Activated CD8-positive, alpha-beta memory T cell treated with anti-CD3 and anti-CD28 coated beads, Interleukin-2, amount 10 ng/mL, durations not matched to agents 7 days and 5 days (primary cell): Measurements from ENCODE around the gene AHI1. TPM values are rescaled to one million over a fixed set of nuclear protein-coding genes. Genes with fewer than 3 reads are reported as not detected.
A peak's percentile ranks its signal among the peaks of the same experiment; 100 is the strongest.
"Not testable (repeated sequence)": the region's sequence is repeated elsewhere in the genome, so short reads cannot be mapped to it uniquely, and the experiment has no call there.

ENCODE experiments used
- ATAC-seq: fragments of 150-1000 bp; cut with Tn5 transposase; one replicate; pipeline ENCODE4 v1.10.0; 2021; ENCODE audit warnings: moderate library complexity
- CTCF ChIA-PET: fragments of 350-600 bp; sonication (Branson Sonifier 250); formaldehyde crosslinking; loops from one replicate; lab custom pipeline; 2021; ENCODE audit warnings: antibody characterized with exemption; lab: Charles Lee
- DNase-seq: peaks from one replicate; pipeline ENCODE4 v3.0.0-alpha.2; 2020
- H3K27ac Mint-ChIP-seq: one replicate; pipeline ENCODE4 v1.8.0; 2021; ENCODE audit warnings: mild to moderate bottlenecking, mixed read lengths
- H3K27me3 Mint-ChIP-seq: one replicate; pipeline ENCODE4 v1.8.0; 2021; ENCODE audit warnings: mixed read lengths
- H3K36me3 Mint-ChIP-seq: one replicate; pipeline ENCODE4 v1.8.0; 2021; ENCODE audit warnings: mild to moderate bottlenecking, mixed read lengths
- H3K4me1 Mint-ChIP-seq: one replicate; pipeline ENCODE4 v1.8.0; 2021; ENCODE audit warnings: mixed read lengths
- H3K4me3 Mint-ChIP-seq: one replicate; pipeline ENCODE4 v1.8.0; 2021; ENCODE audit warnings: mild to moderate bottlenecking, moderate library complexity, mixed read lengths
- H3K9me3 Mint-ChIP-seq: one replicate; pipeline ENCODE4 v1.8.0; 2022; ENCODE audit warnings: low read depth, mixed read lengths
- total RNA-seq, 2 experiments: library from RNA; stranded (reverse); gene quantifications; one replicate each; pipeline ENCODE4 v1.2.3, GENCODE V29; 2021

Gene AHI1
- total RNA-seq, 2 experiments from 2014 or later = 29.8 to 88.0 TPM

DNA sequence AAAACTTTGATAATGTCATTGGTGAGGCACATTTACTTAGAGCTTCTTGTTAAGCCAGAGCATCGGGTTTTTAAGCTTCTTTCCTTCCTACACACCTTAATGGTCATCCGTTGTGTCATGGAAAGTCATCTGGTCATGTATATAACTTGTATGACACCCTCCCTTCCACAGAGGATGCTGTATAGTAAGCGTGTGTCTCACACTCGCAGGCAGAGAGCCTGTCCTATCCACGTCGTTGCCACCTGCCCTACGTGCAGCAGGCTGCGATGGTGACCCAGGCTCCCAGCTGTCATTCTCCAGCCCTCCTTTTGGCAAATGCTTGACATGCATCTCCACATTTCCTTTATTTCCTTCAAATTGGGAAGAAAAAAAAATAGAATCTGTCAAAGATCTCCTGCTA lies 230.9 kb downstream of the AHI1 start:
- CTCF ChIA-PET = no interaction called here
- DNase-seq (no peak), ATAC-seq (no peak)
- Mint-ChIP-seq H3K27me3 (no peaks in the 10 kb centered on the region), H3K4me3 (no peak overlapping the region), H3K36me3 (no peaks in the 10 kb centered on the region), H3K4me1 (no peaks in the 10 kb centered on the region), H3K9me3 (no peaks in the 10 kb centered on the region), H3K27ac (no peak overlapping the region)

DNA sequence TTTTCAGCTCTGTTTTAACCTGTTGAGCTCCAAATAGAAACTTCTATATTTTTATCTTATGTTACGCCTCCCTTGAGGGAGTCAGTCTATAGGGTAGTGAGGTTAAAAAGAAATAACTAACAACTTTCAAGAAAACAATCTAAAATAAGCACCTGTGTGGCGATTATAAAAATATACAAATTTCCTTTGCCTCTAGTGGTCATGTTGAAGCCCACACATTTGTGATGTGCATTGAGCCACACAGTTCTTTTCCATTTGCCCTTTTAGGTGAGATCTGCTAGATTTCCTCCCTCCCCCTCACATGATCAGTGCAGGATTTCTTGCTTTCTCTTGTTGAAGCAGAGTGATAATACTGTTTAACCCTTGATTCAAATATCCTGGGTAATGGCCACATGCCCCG lies 232.3 kb downstream of the AHI1 start:
- no peaks in the 10 kb centered on the region for H3K9me3 Mint-ChIP-seq
- CTCF ChIA-PET = interaction anchor here (0.6 to 1.0 kb wide), 2 partner anchors 75 to 108 kb away, joined by 3 read pairs; no protein-coding TSS in a partner anchor
- no peak overlapping the region for H3K4me3 Mint-ChIP-seq
- ATAC-seq (no peak), DNase-seq (no peak)
- H3K27me3 Mint-ChIP-seq = no peaks in the 10 kb centered on the region
- H3K4me1 Mint-ChIP-seq = no peaks in the 10 kb centered on the region
- H3K27ac Mint-ChIP-seq = no peak overlapping the region
- no peaks in the 10 kb centered on the region for H3K36me3 Mint-ChIP-seq

DNA sequence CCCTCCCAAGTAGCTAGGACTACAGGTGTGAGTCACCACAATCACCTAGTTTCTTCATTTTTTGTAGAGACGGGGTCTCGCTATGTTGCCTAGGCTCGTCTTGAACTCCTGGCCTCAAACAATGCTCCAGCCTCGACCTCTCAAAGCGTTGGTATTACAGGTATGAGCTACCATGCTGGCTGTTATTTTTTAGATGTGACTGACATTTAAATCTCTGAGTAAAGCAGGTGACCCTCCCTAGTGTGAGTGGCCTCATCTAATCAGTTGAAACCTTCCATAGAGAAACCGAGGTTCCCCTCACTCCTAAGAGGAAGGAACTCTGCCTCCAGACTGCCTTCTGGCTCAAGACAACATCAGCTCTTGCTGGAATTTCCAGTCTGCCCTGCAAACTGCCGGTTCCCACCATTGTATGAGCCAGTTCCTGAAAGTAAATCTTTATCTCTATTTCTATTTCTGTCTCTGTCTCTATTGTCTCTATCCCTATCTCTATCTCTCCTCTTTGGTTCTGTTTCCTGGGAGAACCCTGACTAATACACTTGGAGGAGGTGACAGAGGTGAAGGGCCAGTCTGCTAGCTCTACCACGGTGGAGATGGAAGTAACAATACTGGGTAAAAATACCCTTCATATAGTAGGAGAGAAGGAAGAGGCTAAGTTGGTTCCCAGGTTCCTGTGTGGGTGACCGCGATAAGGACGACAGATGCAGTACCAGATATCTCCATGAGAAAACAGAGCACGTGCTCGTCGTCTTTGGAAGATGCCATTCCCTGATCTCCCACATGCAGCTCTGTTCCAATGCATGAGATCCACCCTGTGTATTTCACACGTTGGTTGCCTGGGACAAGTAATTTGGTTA lies 235.4 kb downstream of the AHI1 start:
- CTCF ChIA-PET = no interaction called here
- ATAC-seq (no peak), DNase-seq (no peak)
- Mint-ChIP-seq H3K27me3 (peaks cover 5% of the 10 kb centered on the region), H3K4me1 (no peaks in the 10 kb centered on the region), H3K36me3 (no peaks in the 10 kb centered on the region), H3K4me3 (no peak overlapping the region), H3K27ac (no peak overlapping the region), H3K9me3 (no peaks in the 10 kb centered on the region)

DNA sequence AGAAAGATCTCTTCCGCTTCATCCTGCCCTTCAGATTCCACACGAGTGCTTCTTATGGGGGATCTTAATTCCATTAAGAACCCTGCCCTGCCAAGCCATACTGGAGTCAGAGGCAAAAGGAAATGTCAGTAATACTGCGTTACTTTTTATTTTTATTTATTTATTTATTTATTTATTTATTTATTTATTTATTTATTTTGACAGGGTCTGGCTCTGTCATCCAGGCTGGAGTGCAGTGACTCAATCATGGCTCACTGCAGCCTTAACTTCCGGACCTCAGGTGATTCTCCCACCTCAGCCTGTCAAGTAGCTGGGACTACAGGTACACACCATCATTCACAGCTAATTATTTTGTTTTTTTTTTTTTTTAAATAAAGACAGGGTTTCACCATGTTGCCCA lies 236.9 kb downstream of the AHI1 start:
- ATAC-seq (no peak), DNase-seq (no peak)
- no peaks in the 10 kb centered on the region for H3K9me3 Mint-ChIP-seq
- H3K27ac Mint-ChIP-seq = no peak overlapping the region
- H3K27me3 Mint-ChIP-seq = peaks cover 5% of the 10 kb centered on the region
- H3K4me3 Mint-ChIP-seq = no peak overlapping the region
- no peaks in the 10 kb centered on the region for H3K4me1 Mint-ChIP-seq
- H3K36me3 Mint-ChIP-seq = no peaks in the 10 kb centered on the region
- CTCF ChIA-PET = no interaction called here

DNA sequence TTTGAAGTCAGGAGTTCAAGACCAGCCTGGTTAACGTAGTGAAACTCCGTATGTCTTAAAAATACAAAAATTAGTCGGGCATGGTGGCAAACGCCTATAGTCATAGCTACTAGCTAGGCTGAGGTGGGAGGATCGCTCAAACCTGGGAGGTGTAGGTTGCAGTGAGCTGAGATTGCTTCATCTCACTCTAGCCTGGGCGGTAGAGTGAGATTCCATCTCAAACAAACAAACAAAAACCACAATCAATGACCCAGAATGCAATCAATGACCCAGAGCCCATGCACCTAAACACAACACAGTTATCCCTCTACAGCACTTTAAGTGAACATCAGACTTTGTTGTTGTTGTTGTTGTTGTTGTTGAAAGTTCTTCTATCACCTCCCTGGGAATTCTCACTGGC lies 238.6 kb downstream of the AHI1 start:
- Mint-ChIP-seq H3K9me3 (no peaks in the 10 kb centered on the region), H3K27me3 (peaks cover 5% of the 10 kb centered on the region), H3K4me3 (no peak overlapping the region), H3K4me1 (peaks cover 2% of the 10 kb centered on the region), H3K36me3 (no peaks in the 10 kb centered on the region), H3K27ac (no peak overlapping the region)
- DNase-seq = no peak
- CTCF ChIA-PET = interaction anchor here (1.2 to 1.3 kb wide), 2 partner anchors 45 to 47 kb away, joined by 3 read pairs; no protein-coding TSS in a partner anchor
- no peak for ATAC-seq

DNA sequence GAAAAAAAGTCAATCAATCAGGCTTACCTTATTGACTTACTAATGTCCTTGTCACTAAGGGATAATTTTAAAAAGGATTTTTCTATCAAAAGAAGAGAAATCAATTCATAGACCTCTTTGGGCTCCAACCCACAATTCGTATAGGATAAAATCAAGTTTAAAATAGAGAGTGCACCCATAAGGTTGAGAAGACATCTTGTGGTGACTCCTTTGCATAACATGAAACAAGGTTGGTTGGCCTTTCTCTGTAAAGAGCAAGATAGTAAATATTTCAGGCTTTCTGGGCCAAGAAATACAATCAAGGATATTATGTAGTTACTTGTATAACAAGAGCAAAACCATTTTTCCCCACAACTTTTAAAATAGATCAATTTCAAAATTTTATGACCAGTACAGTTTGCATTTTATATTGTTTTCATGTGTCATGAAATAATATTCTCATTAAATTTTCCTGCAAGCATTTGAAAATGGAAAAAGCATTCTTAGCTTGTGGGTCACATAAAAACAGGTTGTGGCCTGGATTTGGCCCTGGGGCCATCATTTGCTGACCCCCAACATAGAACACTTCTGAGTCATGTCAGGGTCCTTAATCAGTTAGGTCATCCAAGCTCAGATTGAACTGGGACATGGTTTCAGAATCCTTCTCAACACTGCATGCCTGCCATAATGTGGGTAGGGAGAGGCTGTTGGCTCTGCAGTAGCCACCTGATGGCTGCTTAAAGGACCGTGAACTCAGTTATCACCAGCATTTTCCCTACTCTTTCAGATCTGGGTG lies 239.7 kb downstream of the AHI1 start:
- Mint-ChIP-seq H3K27ac (no peak overlapping the region), H3K4me1 (peaks cover 2% of the 10 kb centered on the region), H3K27me3 (peaks cover 5% of the 10 kb centered on the region), H3K9me3 (no peaks in the 10 kb centered on the region), H3K36me3 (no peaks in the 10 kb centered on the region), H3K4me3 (no peak overlapping the region)
- DNase-seq (no peak), ATAC-seq (no peak)
- CTCF ChIA-PET = interaction anchor here (1.2 to 1.4 kb wide), 3 partner anchors 10 to 46 kb away, joined by 3 to 4 read pairs (median 3); no protein-coding TSS in a partner anchor

DNA sequence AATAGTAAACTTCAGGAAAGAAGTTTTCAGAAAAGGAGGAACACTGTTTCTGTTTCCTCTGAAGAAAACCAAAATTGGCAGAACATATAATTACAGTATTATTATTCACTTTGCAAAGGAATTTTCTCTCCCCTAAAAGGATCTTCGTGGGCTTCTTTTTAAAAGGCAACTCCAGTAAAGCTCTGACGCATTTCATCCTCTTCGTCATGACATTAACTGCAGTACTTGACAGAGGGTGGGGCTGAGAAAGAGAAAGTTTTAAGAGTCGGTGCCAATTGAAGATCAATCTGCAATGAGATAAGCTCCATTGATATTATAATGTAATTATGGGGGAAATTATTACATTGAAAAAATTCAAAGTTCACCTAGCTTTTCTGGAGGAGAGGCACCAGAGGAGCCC lies 240.7 kb downstream of the AHI1 start:
- CTCF ChIA-PET = interaction anchor here (1.4 kb wide), 1 partner anchor 11 kb away, joined by 4 read pairs; no protein-coding TSS in a partner anchor
- no peak overlapping the region for H3K4me3 Mint-ChIP-seq
- H3K27ac Mint-ChIP-seq = no peak overlapping the region
- ATAC-seq (no peak), DNase-seq (no peak)
- H3K9me3 Mint-ChIP-seq = no peaks in the 10 kb centered on the region
- H3K36me3 Mint-ChIP-seq = no peaks in the 10 kb centered on the region
- H3K4me1 Mint-ChIP-seq = peaks cover 2% of the 10 kb centered on the region
- peaks cover 5% of the 10 kb centered on the region for H3K27me3 Mint-ChIP-seq

DNA sequence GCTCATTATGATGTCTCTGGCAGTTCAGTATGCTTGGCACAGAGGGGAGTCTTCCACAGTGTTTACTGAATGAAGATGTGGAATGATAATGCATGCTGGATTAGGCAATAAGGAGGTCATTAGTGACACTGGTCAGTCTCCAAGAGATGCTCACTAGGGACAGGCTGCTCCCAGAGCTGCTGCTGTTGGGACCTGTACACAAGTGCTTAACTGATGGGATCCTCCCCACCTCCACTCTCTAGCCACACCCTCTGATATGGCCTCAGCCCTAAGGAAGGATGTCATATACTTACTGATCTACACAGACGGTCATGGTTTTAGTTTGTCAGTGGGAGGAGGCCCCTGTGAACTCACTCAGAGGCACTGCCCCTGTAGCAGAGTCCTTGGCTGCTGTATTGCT lies 243.1 kb downstream of the AHI1 start:
- ATAC-seq (no peak), DNase-seq (no peak)
- no peaks in the 10 kb centered on the region for H3K36me3 Mint-ChIP-seq
- peaks cover 2% of the 10 kb centered on the region for H3K27me3 Mint-ChIP-seq
- H3K4me3 Mint-ChIP-seq = no peak overlapping the region
- no peak overlapping the region for H3K27ac Mint-ChIP-seq
- H3K4me1 Mint-ChIP-seq = peaks cover 2% of the 10 kb centered on the region
- CTCF ChIA-PET = no interaction called here
- no peaks in the 10 kb centered on the region for H3K9me3 Mint-ChIP-seq

DNA sequence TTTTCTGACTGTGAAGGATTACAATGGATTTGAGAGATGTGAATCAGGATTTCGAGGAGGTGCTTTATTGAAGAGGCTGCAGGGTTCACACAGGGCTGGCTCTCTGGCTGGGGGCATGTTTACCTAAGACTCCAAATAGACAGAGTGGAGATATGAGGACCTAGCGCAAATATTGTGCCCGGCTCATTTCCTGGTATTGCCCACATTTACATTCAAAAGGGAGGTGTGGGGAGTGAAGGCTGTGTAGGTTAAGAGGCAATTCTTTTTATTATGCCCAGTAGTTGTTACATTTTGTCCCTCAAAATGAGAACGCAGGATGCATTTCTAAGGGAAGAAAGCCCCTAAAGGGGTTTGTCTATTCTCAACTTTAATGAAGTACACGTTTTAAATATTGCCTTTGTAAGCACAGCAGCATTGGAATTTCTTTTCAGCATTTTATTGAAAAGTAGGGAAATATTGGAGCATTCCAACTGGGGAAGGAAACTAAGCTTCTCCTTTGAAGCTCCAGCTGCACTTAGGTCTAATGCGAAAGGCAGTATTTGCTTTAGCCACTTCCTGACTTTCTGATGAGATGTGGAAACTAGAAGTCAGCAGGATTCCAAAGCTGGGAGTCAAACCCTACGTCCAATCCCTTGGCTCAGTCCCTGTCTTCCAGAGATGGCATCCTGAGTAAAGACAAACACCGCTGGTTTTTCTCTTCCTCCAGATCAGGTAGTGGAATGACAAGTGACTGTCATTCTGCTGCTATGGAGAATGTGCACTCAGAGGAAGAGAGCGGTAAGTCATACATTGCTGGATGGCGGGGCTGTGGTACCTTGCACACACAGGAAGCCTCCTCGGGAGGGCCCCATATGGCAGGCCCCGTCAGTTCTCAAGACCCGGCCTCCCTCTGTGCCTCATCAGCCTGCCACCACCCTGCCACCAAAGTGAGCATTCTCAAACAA lies 245.8 kb downstream of the AHI1 start:
- Mint-ChIP-seq H3K4me1 (peaks cover 2% of the 10 kb centered on the region), H3K9me3 (no peaks in the 10 kb centered on the region), H3K27me3 (no peaks in the 10 kb centered on the region), H3K4me3 (no peak overlapping the region), H3K27ac (no peak overlapping the region), H3K36me3 (no peaks in the 10 kb centered on the region)
- CTCF ChIA-PET = no interaction called here
- ATAC-seq (peak; percentile 20), DNase-seq (no peak)

DNA sequence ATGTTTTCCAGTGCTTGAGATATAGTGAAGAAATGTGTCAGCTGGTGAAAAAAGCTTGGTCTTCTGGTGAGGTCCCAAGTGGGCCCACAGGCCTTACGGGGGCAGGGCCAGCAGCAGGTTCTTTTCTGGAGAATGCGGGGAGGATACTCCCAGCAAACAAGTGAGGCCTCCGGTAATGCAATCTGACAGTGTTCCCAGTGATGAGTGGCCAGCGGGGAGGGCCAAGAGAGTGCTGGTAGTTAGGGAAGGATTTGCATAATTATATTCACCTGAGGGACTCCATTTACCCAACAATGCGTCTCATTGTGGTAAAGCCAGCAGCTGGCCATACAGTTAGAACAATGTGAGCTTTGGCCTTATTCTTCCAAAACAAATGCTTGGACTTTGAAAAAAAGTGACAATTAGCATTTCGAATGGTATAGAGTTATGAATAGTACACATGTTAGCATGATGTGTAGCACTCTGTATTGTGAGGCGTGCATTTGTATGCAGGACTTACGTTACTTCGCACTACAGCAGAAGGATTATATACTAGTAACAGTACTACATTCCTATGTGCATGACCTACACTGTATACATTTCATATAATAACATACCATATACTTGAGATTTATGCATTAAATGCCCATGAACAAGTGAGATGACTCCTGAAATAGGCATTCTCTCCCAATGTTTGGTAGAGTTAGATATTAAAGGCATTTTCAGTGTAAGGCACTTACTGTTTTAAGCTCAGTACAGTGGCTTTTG lies 246.6 kb downstream of the AHI1 start:
- Mint-ChIP-seq H3K36me3 (no peaks in the 10 kb centered on the region), H3K4me3 (no peak overlapping the region), H3K9me3 (no peaks in the 10 kb centered on the region), H3K4me1 (peaks cover 2% of the 10 kb centered on the region), H3K27ac (no peak overlapping the region), H3K27me3 (no peaks in the 10 kb centered on the region)
- DNase-seq (no peak), ATAC-seq (no peak)
- CTCF ChIA-PET = no interaction called here

DNA sequence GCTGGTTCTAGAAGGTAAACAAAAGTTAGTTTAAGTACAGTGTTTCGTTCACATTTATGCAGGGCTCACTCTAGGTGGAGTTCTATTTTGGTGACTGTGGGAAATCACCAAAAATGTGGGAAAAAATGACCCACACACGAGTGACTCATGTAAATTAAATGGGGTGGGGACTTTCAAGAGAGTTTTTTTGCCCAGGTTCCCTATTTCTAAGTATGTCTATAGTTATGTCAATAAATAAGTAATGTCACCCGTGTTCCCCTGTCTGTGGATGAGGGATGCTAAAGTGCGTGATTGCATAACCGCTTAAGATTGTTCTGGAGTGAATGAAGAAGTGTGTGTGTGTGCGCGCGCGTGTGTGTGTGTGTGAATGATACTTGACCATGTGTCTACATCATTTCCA lies 247.3 kb downstream of the AHI1 start:
- Mint-ChIP-seq H3K9me3 (no peaks in the 10 kb centered on the region), H3K4me3 (no peak overlapping the region), H3K4me1 (peaks cover 2% of the 10 kb centered on the region), H3K27me3 (no peaks in the 10 kb centered on the region), H3K36me3 (no peaks in the 10 kb centered on the region), H3K27ac (no peak overlapping the region)
- no peak for DNase-seq
- no peak for ATAC-seq
- CTCF ChIA-PET = no interaction called here

DNA sequence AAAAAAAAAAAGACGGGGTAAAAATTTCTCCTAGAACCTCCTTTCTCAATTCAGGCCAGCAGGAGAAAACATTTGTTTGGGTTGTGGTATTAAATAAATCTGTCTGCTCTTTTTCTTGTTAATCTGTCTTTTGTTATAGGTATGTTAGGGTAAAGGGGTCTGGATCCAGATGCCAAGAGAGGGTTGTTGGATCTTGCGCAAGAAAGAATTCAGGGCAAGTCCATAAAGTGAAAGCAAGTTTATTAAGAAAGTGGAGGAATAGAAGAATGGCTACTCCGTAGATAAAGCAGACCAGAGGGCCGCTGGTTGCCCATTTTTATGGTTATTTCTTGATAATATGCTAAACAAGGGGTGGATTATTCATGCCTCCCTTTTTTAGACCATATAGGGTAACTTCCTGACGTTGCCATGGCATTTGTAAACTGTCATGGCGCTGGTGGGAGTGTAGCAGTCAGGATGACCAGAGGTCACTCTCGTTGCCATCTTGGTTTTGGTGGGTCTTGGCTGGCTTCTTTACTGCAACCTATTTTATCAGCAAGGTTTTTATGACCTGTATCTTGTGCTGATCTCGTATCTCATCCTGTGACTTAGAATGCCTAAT lies 251.0 kb downstream of the AHI1 start:
- H3K9me3 Mint-ChIP-seq, H3K36me3 Mint-ChIP-seq, DNase-seq, H3K27ac Mint-ChIP-seq, H3K4me1 Mint-ChIP-seq, H3K27me3 Mint-ChIP-seq, ATAC-seq, CTCF ChIA-PET, H3K4me3 Mint-ChIP-seq: not testable (repeated sequence)
